Measurements from ENCODE around the gene NOL7.
A peak's percentile ranks its signal among the peaks of the same experiment; 100 is the strongest.

Gene NOL7

GRCh38 chr6:13614926-13615791 is at the start of gene NOL7:
TSS of gene NOL7 (plus strand) at chr6:13615335. CDS start at chr6:13615359, 24 bp downstream.
- TF ChIP-seq, protein P1, sequence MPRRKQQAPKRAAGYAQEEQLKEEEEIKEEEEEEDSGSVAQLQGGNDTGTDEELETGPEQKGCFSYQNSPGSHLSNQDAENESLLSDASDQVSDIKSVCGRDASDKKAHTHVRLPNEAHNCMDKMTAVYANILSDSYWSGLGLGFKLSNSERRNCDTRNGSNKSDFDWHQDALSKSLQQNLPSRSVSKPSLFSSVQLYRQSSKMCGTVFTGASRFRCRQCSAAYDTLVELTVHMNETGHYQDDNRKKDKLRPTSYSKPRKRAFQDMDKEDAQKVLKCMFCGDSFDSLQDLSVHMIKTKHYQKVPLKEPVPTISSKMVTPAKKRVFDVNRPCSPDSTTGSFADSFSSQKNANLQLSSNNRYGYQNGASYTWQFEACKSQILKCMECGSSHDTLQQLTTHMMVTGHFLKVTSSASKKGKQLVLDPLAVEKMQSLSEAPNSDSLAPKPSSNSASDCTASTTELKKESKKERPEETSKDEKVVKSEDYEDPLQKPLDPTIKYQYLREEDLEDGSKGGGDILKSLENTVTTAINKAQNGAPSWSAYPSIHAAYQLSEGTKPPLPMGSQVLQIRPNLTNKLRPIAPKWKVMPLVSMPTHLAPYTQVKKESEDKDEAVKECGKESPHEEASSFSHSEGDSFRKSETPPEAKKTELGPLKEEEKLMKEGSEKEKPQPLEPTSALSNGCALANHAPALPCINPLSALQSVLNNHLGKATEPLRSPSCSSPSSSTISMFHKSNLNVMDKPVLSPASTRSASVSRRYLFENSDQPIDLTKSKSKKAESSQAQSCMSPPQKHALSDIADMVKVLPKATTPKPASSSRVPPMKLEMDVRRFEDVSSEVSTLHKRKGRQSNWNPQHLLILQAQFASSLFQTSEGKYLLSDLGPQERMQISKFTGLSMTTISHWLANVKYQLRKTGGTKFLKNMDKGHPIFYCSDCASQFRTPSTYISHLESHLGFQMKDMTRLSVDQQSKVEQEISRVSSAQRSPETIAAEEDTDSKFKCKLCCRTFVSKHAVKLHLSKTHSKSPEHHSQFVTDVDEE (CRISPR knock-in tag; IDR thresholded peaks at IDR 0.05), result 0 out of 2 replicates have a peak, but pooled peaks have one; percentile 20
- TF ChIP-seq, protein P2, sequence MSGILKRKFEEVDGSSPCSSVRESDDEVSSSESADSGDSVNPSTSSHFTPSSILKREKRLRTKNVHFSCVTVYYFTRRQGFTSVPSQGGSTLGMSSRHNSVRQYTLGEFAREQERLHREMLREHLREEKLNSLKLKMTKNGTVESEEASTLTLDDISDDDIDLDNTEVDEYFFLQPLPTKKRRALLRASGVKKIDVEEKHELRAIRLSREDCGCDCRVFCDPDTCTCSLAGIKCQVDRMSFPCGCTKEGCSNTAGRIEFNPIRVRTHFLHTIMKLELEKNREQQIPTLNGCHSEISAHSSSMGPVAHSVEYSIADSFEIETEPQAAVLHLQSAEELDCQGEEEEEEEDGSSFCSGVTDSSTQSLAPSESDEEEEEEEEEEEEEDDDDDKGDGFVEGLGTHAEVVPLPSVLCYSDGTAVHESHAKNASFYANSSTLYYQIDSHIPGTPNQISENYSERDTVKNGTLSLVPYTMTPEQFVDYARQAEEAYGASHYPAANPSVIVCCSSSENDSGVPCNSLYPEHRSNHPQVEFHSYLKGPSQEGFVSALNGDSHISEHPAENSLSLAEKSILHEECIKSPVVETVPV (CRISPR knock-in tag; IDR thresholded peaks at IDR 0.05), result peak; percentile 13; the same call in 1 of the 2 replicates
- TF ChIP-seq ZFP30 (CRISPR knock-in tag; IDR thresholded peaks at IDR 0.05), result no peak
- peak; percentile 92 for ATAC-seq

DNA sequence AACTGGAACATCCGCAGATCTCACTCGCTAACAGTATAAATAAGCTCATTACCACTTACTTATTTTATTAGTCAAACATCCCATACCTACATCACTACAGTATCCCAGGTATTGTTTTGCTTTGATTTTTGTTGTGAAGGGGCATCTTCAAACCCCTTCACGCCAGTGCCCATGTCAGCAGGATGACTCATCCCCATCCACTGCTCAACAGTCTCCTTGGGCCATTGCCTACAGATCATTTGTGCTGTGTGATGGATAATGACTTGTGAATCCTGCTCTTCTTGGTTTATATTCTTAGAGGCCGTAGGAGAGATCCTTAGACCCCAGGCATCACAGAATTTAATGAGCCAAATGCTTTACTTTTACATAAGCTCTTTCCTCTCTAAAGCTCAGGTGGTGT is 49.2 kb upstream of the NOL7 start:
- ATAC-seq, result no peak
- TF ChIP-seq ZFP3 (CRISPR knock-in tag; IDR thresholded peaks at IDR 0.05), result no peak
- no peak for TF ChIP-seq PPARA (CRISPR knock-in tag; IDR thresholded peaks at IDR 0.05; ENCODE audit: borderline replicate concordance)
- TF ChIP-seq, protein P1 (CRISPR knock-in tag; IDR thresholded peaks at IDR 0.05), result no peak
- TF ChIP-seq ZFP30 (CRISPR knock-in tag; IDR thresholded peaks at IDR 0.05), result no peak

GRCh38 chr6:13566500-13566899 is 48.6 kb upstream of the NOL7 start:
- ATAC-seq, result no peak

More at GRCh38 chr6:13566500-13566899, 48.6 kb upstream of the NOL7 start:
- TF ChIP-seq TCF4 (CRISPR knock-in tag; IDR thresholded peaks at IDR 0.05; ENCODE audit: borderline replicate concordance) (no peak), BACH2 (CRISPR knock-in tag; IDR thresholded peaks at IDR 0.05; ENCODE audit: borderline replicate concordance) (no peak), ARNTL (CRISPR knock-in tag; IDR thresholded peaks at IDR 0.05; ENCODE audit: borderline replicate concordance, low read depth) (no peak), POU6F1 (CRISPR knock-in tag; IDR thresholded peaks at IDR 0.05; ENCODE audit: borderline replicate concordance, low read depth) (no peak), GLIS3 (CRISPR knock-in tag; IDR thresholded peaks at IDR 0.05) (no peak), RARB (CRISPR knock-in tag; IDR thresholded peaks at IDR 0.05) (no peak), ZNF70 (CRISPR knock-in tag; IDR thresholded peaks at IDR 0.05) (no peak), PPARA (CRISPR knock-in tag; IDR thresholded peaks at IDR 0.05; ENCODE audit: borderline replicate concordance) (no peak), ISL1 (CRISPR knock-in tag; IDR thresholded peaks at IDR 0.05) (no peak)
- TF ChIP-seq, protein P1 (CRISPR knock-in tag; IDR thresholded peaks at IDR 0.05), result no peak

All from SK-N-SH treated with all-trans-retinoic acid at 6 μM for 48 hours (cell line).